T47D (cell line): ENCODE data around the gene NAP1L1.

ENCODE experiments used
- DNase-seq, 2 experiments: peaks; one replicate each; pipeline versions ENCODE4 v3.0.0 to v3.0.0-alpha.2; 2011 to 2012; ENCODE audit warnings: low read depth in 1 of 2, low spot score in 1 of 2
- JUND ChIP-seq: IDR thresholded peaks from 2 replicates; pipeline ENCODE4 v1.6.1; 2012; ENCODE audit warnings: low read depth
- in situ Hi-C: cut with HindIII; loops from 2 replicates; pipeline ENCODE4 v1.10.0; 2016; ENCODE audit warnings: low sequenced_read_pairs, low pct_unique_long_range_greater_than_20kb

NAP1L1 gene

GRCh38 chr12:76083904-76084862 is at the start of gene NAP1L1:
NAP1L1 (minus strand) TSS chr12:76084685; CDS start chr12:76074219, 10,466 bp downstream.
- TF ChIP-seq JUND, result no peak
- peak; percentile 98 to 99 for DNase-seq
- in situ Hi-C loops, result no loop called here

GRCh38 chr12:76127588-76127987 is 43.1 kb upstream of the NAP1L1 start:
- in situ Hi-C loops, result no loop called here
- TF ChIP-seq JUND, result no peak
- no peak for DNase-seq

- in situ Hi-C loops, result no loop called here
- TF ChIP-seq JUND, result no peak
- DNase-seq, result no peak
Observed at GRCh38 chr12:76124456-76124855, 40.0 kb upstream of the NAP1L1 start.

- in situ Hi-C loops, result no loop called here
Observed at GRCh38 chr12:76123259-76124212, 39.1 kb upstream of the NAP1L1 start.

GRCh38 chr12:76119887-76120286 is 35.4 kb upstream of the NAP1L1 start:
- DNase-seq, result no peak
- TF ChIP-seq JUND, result no peak
- in situ Hi-C loops, result no loop called here

More at GRCh38 chr12:76123259-76124212, 39.1 kb upstream of the NAP1L1 start:
- no peak for TF ChIP-seq JUND
- DNase-seq, result no peak

GRCh38 chr12:76117751-76118150 is 33.3 kb upstream of the NAP1L1 start:
- in situ Hi-C loops, result no loop called here
- TF ChIP-seq JUND, result no peak
- DNase-seq, result no peak

GRCh38 chr12:76117067-76117691 is 32.7 kb upstream of the NAP1L1 start:
- peak in 1 of 2 experiments; percentile 25 for DNase-seq
- no peak for TF ChIP-seq JUND
- in situ Hi-C loops, result no loop called here

- TF ChIP-seq JUND, result no peak
- in situ Hi-C loops, result no loop called here
- DNase-seq, result no peak
Observed at GRCh38 chr12:76113800-76114757, 29.6 kb upstream of the NAP1L1 start.

GRCh38 chr12:76111209-76111749 is 26.8 kb upstream of the NAP1L1 start:
- in situ Hi-C loops, result no loop called here

GRCh38 chr12:76109879-76110278 is 25.4 kb upstream of the NAP1L1 start:
- in situ Hi-C loops, result no loop called here
- no peak for TF ChIP-seq JUND
- DNase-seq, result no peak

More at GRCh38 chr12:76111209-76111749, 26.8 kb upstream of the NAP1L1 start:
- TF ChIP-seq JUND, result no peak
- no peak for DNase-seq

- no peak for TF ChIP-seq JUND
- in situ Hi-C loops, result no loop called here
- no peak for DNase-seq
Observed at GRCh38 chr12:76108356-76108755, 23.9 kb upstream of the NAP1L1 start.
